ENCODE measurements around the gene VSTM2B.

Gene VSTM2B

DNA sequence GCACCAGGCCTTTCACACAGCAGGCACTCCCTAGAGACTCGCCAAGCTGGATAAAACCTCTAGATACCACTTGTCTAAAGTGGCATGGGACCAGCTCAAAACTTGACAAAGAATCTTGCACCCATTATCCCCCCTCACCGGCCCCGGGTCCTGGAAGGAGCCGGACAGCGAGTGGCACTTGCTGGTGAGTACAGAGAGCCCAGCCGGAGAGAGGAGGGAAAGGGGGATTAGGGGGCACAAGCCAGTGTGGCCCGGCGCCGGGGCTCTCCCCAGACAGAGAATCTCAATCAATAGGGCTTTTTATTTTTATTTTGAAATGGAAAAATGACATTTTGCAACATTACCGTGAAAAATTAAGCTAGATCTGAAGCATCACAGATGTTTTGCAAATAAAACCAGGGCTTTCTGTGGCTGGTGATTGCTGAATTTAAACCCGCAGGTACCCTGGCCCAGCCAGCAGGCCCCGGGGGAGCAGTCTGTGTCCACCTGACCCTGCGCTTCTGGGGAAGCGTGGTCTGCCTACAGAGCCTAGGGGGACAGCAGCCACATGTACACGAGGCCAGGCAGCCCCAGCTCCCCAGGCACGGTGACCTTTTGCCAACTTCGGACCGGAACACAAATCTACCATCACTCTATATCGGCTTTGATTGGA is 10.0 kb upstream of the VSTM2B start:
- no peak for DNase-seq (ENCODE audit: low read depth in 2 of 2)

- DNase-seq (ENCODE audit: low read depth in 2 of 2): no peak
Measured at GRCh38 chr19:29516358-29516725, 9.5 kb upstream of the VSTM2B start.

DNA sequence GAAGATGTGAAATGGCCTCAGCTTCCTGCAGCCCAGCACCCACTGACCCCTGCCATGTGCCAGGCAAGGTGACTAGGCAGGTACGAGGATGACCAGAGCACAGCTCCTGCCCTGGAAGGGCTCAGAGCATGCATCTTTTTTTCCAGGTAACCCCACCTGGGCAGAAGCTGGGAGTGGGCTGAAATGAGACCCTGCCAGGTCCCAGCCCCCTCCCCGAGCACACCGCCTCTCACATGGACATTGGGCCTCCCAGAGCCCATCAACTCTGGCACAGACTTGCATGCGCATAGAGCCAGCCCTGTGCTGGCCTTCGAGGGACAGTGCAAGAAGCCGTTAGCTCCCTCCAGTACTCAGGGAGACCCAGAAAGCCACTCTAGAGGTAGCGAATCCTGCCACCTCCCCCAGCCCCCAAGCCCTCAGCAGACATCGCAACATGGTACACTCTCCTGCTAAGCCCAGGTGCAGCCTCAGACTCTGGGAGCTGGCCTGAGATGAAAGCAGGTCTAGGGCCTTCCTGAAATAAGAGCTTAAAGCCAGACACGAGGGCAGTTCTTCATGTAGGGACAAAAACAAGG is 8.9 kb upstream of the VSTM2B start:
- DNase-seq (ENCODE audit: low read depth in 2 of 2): no peak

DNA sequence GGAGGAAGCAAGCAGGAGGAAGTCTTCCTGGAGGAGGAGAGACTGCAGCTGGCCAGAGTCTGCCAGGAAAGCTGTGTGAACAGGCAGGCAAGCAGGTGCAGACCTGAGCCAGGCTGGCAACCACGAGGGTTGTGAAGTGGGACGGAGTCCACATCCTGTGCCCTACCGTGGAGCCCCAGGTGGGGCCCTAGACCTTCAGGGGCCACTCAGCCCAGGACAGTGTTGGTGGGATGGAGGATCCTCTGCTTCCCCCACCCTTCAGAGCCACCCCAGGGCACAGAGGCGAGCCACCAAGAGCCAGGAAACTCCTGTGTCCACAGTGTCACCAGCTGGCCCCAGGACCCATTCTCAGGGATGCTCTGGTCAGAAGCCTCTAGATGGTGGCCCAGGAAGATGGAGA is 8.4 kb upstream of the VSTM2B start:
- no peak for DNase-seq (ENCODE audit: low read depth in 2 of 2)

- DNase-seq (ENCODE audit: low read depth in 2 of 2): no peak
Measured at GRCh38 chr19:29517946-29518345, 7.8 kb upstream of the VSTM2B start.

DNA sequence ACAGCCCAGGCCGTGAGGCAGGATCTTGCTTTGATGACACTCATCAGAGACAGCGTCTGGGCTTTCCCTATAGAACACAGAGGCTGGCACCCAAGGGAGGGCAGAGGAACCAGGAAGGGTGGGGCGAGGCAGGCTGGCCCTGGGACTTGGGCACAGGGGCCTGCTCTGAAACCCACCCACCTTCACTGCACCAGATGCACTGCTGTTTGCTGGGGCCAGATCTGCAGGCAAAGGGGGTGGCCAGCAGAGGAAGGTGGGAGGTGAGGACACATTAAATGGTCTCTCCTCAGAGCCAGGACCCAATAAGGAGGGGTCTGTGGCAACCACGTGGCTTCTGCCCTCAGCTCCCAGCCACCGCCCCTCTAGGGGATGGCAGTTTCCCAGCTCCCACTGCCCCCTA is 6.6 kb upstream of the VSTM2B start:
- DNase-seq (ENCODE audit: low read depth in 2 of 2): no peak

DNA sequence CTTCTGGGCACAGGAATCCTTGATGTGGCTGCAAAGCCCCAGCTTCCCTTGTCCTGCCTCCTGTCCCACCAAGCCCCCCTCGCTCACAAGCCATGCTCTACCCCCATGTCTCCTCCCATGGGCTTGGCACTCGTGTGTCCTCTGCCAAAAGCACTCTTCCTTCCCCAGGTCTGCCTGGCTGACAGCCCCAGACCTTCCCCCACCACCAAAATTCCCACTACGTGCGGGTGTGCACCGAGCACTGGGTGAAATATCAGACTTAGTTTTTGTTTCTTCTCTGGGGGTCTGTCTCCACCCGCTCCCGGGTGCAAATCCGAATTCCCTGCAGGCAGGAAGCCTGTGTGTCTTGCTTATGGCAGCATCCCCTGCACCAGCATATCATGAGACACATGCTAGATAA is 5.9 kb upstream of the VSTM2B start:
- DNase-seq (ENCODE audit: low read depth in 2 of 2): no peak

DNA sequence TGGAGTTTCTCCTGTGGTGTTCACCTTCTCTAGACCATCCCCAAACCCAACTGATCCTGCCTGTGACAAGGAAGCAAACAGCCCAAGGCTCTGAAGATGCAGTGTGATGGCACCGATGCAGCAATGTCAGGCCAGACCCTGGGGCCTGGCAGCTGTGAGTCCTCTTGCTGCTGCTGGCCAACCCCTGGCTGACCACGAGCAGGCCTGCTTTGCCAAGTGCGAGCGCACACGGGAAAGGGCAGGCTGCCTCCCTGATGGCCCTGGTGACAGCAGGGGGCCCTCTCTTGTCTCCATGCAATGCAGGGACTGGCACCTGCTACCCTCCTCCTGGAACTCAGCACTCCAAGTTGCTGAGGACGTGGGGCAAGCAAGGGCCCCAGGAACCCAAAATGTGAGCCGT is 5.4 kb upstream of the VSTM2B start:
- no peak for DNase-seq (ENCODE audit: low read depth in 2 of 2)

GRCh38 chr19:29521291-29522075 is 4.3 kb upstream of the VSTM2B start:
- no peak for DNase-seq (ENCODE audit: low read depth in 2 of 2)

GRCh38 chr19:29523568-29523967 is 2.2 kb upstream of the VSTM2B start:
- no peak for DNase-seq (ENCODE audit: low read depth in 2 of 2)

GRCh38 chr19:29524201-29524911 is 1.4 kb upstream of the VSTM2B start:
- DNase-seq (ENCODE audit: low read depth in 2 of 2): no peak

GRCh38 chr19:29524912-29525831 is 622 bp upstream of the VSTM2B start:
- DNase-seq (ENCODE audit: low read depth in 2 of 2): no peak

DNA sequence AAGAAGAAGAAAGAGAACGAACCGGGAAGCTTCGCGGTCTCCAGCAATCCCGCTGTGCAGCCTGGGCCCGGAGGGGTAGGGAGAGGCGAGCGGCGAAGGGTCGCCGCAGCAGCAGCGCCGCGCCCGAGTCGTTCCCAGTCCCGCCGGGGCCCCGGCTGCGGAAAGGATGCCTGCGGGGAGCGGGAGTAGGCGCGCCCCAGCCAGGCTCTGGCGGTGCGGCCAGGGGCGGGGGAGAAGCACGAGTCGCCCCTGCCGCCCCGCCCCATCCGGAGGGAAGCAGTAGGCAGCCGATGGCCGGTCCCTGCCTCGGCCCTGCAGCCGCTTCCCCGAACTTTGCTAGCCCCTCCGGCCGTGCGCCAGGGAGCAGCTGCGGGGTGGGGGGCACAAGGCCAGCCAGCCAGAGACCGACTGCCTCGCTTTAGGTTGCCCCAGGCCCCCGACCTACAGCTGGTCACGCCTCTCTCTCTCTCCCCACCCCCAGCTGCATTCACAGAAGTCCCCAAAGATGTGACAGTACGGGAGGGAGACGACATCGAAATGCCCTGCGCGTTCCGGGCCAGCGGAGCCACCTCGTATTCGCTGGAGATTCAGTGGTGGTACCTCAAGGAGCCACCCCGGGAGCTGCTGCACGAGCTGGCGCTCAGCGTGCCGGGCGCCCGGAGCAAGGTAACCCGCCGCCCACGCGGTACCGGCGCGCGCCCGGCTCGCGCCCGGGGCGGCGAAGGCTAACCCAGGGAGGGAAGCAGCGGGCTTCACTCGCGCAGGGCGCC is 1.1 kb downstream of the VSTM2B start:
- no peak for DNase-seq (ENCODE audit: low read depth in 2 of 2)

GRCh38 chr19:29527500-29528328 is 1.9 kb downstream of the VSTM2B start:
- DNase-seq (ENCODE audit: low read depth in 2 of 2): no peak

DNA sequence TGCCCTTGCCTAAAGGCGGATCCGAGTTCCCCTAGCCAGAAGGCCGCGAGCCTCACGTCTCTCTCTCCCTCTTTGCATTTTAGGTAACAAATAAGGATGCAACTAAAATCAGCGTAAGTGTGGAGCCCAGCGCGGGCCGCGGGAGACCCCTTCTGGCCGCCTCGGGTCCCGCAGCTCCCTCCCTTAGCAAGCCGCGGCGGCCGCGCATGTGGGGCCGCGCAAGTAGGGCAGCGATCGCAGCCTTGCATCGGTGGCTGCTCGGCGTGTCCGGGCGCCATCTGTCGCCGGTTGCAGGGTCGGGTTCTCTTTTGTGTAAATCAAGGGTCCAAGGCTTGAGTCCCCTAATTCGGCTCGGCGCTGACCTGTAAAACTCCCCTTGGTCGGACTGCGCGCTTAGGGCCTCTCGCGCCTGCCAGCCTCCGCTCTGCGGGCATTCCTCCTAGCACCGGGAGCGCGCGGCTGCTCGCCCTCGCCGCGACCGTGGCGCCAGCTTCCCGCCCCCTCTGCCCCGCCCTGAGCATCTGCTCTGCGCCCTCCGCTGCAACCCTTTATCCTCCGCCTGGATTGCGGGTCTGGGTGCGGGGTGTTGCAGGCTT is 2.7 kb downstream of the VSTM2B start:
- peak; percentile 34 to 64 for DNase-seq (ENCODE audit: low read depth in 2 of 2)

DNA sequence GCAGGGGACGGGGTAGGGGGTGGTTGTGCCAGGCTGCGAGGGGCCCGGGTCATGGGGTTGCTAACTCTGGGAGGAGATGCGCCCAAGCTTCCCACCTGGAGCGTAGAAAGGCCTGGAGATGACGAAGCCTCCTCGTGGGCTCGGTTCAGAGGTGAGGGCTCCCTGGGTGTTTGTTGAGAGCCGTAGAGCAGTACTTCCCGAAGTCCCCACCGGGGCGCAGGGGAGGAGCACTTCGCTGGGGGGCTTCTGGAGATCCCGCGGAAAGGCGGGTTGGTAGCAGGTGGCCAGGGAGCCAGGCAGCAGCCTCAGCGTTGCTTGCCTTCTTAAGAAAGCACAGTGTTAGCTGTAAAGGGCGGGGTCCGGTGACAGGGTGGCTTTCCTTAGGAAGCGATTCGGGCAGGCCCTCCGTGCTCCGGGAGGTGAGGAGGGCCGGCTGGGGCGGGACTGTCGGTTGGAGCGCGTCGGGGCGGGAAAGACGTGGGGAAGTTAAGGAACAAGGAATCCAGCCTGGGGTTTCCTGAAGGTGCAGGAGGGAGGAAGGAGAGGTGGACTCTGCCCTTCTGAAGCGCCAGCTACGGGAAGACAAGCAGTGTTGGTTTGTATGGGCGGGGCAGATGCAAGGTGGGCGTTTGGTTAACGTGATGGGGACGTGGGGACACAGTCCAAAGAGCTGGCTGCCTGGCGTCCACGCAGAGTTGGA is 3.3 kb downstream of the VSTM2B start:
- peak in 1 of 2 donors; percentile 5 for DNase-seq (ENCODE audit: low read depth in 2 of 2)

- DNase-seq (ENCODE audit: low read depth in 2 of 2): no peak
Measured at GRCh38 chr19:29529646-29530539, 4.1 kb downstream of the VSTM2B start.
